ENCODE results near the gene SARS1.

The SARS1 gene

GRCh38 chr1:109249654-109250401, 36.1 kb downstream of the SARS1 start:
- DNase-seq (ENCODE audit: low spot score), result peak; percentile 67

GRCh38 chr1:109250454-109251276, 36.9 kb downstream of the SARS1 start:
- no peak for DNase-seq (ENCODE audit: low spot score)

- no peak for DNase-seq (ENCODE audit: low spot score)
Measured at GRCh38 chr1:109251277-109252166, 37.8 kb downstream of the SARS1 start.

- no peak for DNase-seq (ENCODE audit: low spot score)
Measured at GRCh38 chr1:109252167-109252892, 38.6 kb downstream of the SARS1 start.

GRCh38 chr1:109252893-109253802, 39.4 kb downstream of the SARS1 start:
- peak; percentile 41 for DNase-seq (ENCODE audit: low spot score)

- peak; percentile 51 for DNase-seq (ENCODE audit: low spot score)
Measured at GRCh38 chr1:109253803-109254620, 40.3 kb downstream of the SARS1 start.

GRCh38 chr1:109254621-109255096, 40.9 kb downstream of the SARS1 start:
- no peak for DNase-seq (ENCODE audit: low spot score)

GRCh38 chr1:109255097-109255651, 41.5 kb downstream of the SARS1 start:
- DNase-seq (ENCODE audit: low spot score), result no peak

- DNase-seq (ENCODE audit: low spot score), result no peak
Measured at GRCh38 chr1:109255678-109256077, 42.0 kb downstream of the SARS1 start.

- no peak for DNase-seq (ENCODE audit: low spot score)
Measured at GRCh38 chr1:109256085-109256484, 42.4 kb downstream of the SARS1 start.

GRCh38 chr1:109256971-109257681, 43.4 kb downstream of the SARS1 start:
- no peak for DNase-seq (ENCODE audit: low spot score)

- no peak for DNase-seq (ENCODE audit: low spot score)
Measured at GRCh38 chr1:109257682-109258421, 44.1 kb downstream of the SARS1 start.

GRCh38 chr1:109258481-109259466, 45.1 kb downstream of the SARS1 start:
- no peak for DNase-seq (ENCODE audit: low spot score)

- no peak for DNase-seq (ENCODE audit: low spot score)
Measured at GRCh38 chr1:109259674-109260557, 46.2 kb downstream of the SARS1 start.

- no peak for DNase-seq (ENCODE audit: low spot score)
Measured at GRCh38 chr1:109261006-109261405, 47.3 kb downstream of the SARS1 start.

Measured in AG20443 (cell line).